Body of pancreas (tissue), 4 donors: ENCODE data around the gene CA9. TPM values are rescaled to one million over a fixed set of nuclear protein-coding genes. Genes with fewer than 3 reads are reported as not detected.

ENCODE experiments used
- ATAC-seq: fragments of 150-250 bp; one replicate; pipeline ENCODE4 v1.9.1; 2016
- DNase-seq, 4 donors: peaks; one replicate each; pipeline ENCODE4 v3.0.0-alpha.2; 2019
- H3K27ac ChIP-seq, 4 donors: fragments of 200-600 bp; sonication (generic); 1 replicate in 3 of 4; 2 replicates in 1 of 4; pipeline versions ENCODE4 v1.5.1 to v1.6.1; 2016 to 2019; ENCODE audit warnings: mild to moderate bottlenecking in 1 of 4, mixed read lengths in 1 of 4, moderate library complexity in 1 of 4
- H3K27me3 ChIP-seq, 2 donors: fragments of 200-600 bp; sonication (generic); one replicate each; pipeline ENCODE4 v1.6.0; 2016; ENCODE audit warnings: mild to moderate bottlenecking in 1 of 2
- H3K36me3 ChIP-seq, 2 donors: fragments of 200-600 bp; sonication (generic); replicated peaks in 1 of 2; 2 replicates each; pipeline ENCODE4 v1.5.1; 2016; ENCODE audit warnings: low read depth in 2 of 2; ENCODE audit not compliant: insufficient read depth in 1 of 2
- H3K4me1 ChIP-seq: fragments of 200-600 bp; sonication (generic); one replicate; pipeline ENCODE4 v1.6.0; 2016
- H3K4me3 ChIP-seq, 2 donors: fragments of 200-600 bp; sonication (generic); 1 replicate in 1 of 2; 2 replicates in 1 of 2; pipeline ENCODE4 v1.5.1; 2016 to 2019
- H3K9me3 ChIP-seq, 3 donors: fragments of 200-600 bp; sonication (generic); 1 replicate in 2 of 3; 2 replicates in 1 of 3; pipeline ENCODE4 v1.5.1; 2016
- POLR2A ChIP-seq, 3 donors: fragments of 450-650 bp; IDR thresholded peaks; one replicate each; pipeline ENCODE4 v1.6.1; 2016; ENCODE audit warnings: antibody characterized with exemption in 3 of 3, mild to moderate bottlenecking in 2 of 3
- WGBS, 2 donors: methylation state at CpG; one replicate each; pipeline ENCODE4 v1.1.5; 2017; 5-methylcytosine and 5-hydroxymethylcytosine counted together
- intact Hi-C: fragments of 100-400 bp; cut with DNase I; formaldehyde crosslinking; loops from one replicate; pipeline ENCODE4 v1.15.1; 2023
- microRNA-seq, 2 donors: library from miRNA; unstranded; fragments of <30 nt; microRNA quantifications; one replicate each; pipeline ENCODE4, GENCODE V29; 2016; ENCODE audit warnings: borderline number of aligned reads in 2 of 2, borderline replicate concordance in 2 of 2
- small RNA-seq: library from RNA; depleted of rRNA; stranded (forward); fragments of <200 nt; gene quantifications from one replicate; pipeline ENCODE3, GENCODE V24; 2016
- total RNA-seq, 2 donors: library from RNA; depleted of rRNA; stranded (reverse); fragments of >200 nt; gene quantifications; one replicate each; pipeline ENCODE4 v1.1.0, GENCODE V29; 2016
- TF ChIP-seq, protein P1 (sequence below), 7 experiments: fragments of 450-650 bp in 4 of 7; fragments of 200-600 bp in 3 of 7; sonication (generic) in 3 of 7; IDR thresholded peaks; one replicate each; pipeline ENCODE4 v1.5.1; 2016 to 2019; ENCODE audit warnings: antibody characterized with exemption in 7 of 7

The CA9 gene
- total RNA-seq, 2 donors from 2014 or later = 2.6 to 21.8 TPM

DNA sequence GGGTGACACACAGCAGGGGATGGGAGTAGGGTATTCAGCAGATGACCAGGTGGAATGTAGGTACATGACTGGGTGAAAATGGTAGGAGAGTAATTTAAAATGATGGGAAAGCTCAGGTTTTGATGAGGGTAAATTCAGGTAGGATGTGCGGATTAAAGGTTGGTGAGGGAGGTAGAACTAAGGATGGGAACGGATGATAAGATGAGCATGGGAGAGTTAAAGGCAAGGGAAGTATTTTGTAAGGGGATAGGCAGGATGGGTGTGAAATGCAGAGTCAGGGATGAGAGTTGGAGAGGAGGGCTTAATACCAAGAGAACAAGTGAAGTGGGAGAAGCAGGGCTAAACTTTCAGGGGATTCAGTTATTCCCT is 56.7 kb downstream of the CA9 start:
- WGBS, 2 donors = 63 to 80% methylated on average over 2 of the region's 2 CpGs
- TF ChIP-seq POLR2A (IDR thresholded peaks at IDR 0.05) = no peak
- TF ChIP-seq, protein P1, sequence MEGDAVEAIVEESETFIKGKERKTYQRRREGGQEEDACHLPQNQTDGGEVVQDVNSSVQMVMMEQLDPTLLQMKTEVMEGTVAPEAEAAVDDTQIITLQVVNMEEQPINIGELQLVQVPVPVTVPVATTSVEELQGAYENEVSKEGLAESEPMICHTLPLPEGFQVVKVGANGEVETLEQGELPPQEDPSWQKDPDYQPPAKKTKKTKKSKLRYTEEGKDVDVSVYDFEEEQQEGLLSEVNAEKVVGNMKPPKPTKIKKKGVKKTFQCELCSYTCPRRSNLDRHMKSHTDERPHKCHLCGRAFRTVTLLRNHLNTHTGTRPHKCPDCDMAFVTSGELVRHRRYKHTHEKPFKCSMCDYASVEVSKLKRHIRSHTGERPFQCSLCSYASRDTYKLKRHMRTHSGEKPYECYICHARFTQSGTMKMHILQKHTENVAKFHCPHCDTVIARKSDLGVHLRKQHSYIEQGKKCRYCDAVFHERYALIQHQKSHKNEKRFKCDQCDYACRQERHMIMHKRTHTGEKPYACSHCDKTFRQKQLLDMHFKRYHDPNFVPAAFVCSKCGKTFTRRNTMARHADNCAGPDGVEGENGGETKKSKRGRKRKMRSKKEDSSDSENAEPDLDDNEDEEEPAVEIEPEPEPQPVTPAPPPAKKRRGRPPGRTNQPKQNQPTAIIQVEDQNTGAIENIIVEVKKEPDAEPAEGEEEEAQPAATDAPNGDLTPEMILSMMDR (IDR thresholded peaks at IDR 0.05) = no peak
- H3K4me1 ChIP-seq = peaks cover 51% of the 10 kb centered on the region

More for the DNA sequence above, 56.7 kb downstream of the CA9 start:
- Histone ChIP-seq H3K27ac (peak overlapping the region in 2 of 4 donors; percentile 91 to 95), H3K4me3 (no peak overlapping the region), H3K27me3 (no peaks in the 10 kb centered on the region), H3K36me3 (peaks cover 0 to 3% of the 10 kb centered on the region in 2 donors), H3K9me3 (no peaks in the 10 kb centered on the region)
- no peak for ATAC-seq
- no peak for DNase-seq
- intact Hi-C loops = loop anchor here (5.0 kb wide), 1 partner anchor 78 kb away; the partner anchor contains the start of gene SIT1

Small RNAs within 50 kb of the gene (microRNA-seq; reads per million reads assigned to microRNA genes)
- gene MIR6852 = 0 reads per million in 2 donors

Small RNAs within 50 kb of the gene (small RNA-seq; reads per million reads assigned to genes)
- not detected for gene RMRP
- gene RN7SL22P = not detected

Other genes with a start within 250 kb of the CA9 start
- gene RUSC2, start 183.8 kb upstream of the CA9 start, total RNA-seq = 10 to 100 TPM; 16.9 to 27.4 TPM
- 10 to 100 TPM; 13.0 to 20.1 TPM for gene TESK1, start 68.7 kb upstream of the CA9 start, total RNA-seq
- 1 to 10 TPM; 3.3 to 3.9 TPM for gene CD72, start 55.5 kb upstream of the CA9 start, total RNA-seq
- under 1 TPM in 1 of 2 donors, not detected in 1; 0.26 TPM for gene SIT1, start 23.0 kb upstream of the CA9 start, total RNA-seq
- gene RMRP, start 15.9 kb upstream of the CA9 start, total RNA-seq = 1,000 to 10,000 TPM in 1 of 2 donors, 100 to 1,000 TPM in 1; 887 to 2,577 TPM
- 10 to 100 TPM; 15.8 to 42.2 TPM for gene CCDC107, start 15.6 kb upstream of the CA9 start, total RNA-seq
- under 1 TPM in 1 of 2 donors, not detected in 1; 0.26 TPM for gene ARHGEF39, start 8.7 kb upstream of the CA9 start, total RNA-seq
- gene TPM2, start 16.0 kb downstream of the CA9 start, total RNA-seq = 100 to 1,000 TPM in 1 of 2 donors, 10 to 100 TPM in 1; 75.8 to 132 TPM
- gene TLN1, start 58.3 kb downstream of the CA9 start, total RNA-seq = 100 to 1,000 TPM in 1 of 2 donors, 10 to 100 TPM in 1; 93.7 to 130 TPM
- 10 to 100 TPM; 31.9 to 32.6 TPM for gene CREB3, start 58.7 kb downstream of the CA9 start, total RNA-seq
- 100 to 1,000 TPM in 1 of 2 donors, 10 to 100 TPM in 1; 54.2 to 111 TPM for gene GBA2, start 75.3 kb downstream of the CA9 start, total RNA-seq
- 10 to 100 TPM; 15.3 to 18.1 TPM for gene RGP1, start 75.4 kb downstream of the CA9 start, total RNA-seq
- gene MSMP, start 80.3 kb downstream of the CA9 start, total RNA-seq = not detected
- gene NPR2, start 117.7 kb downstream of the CA9 start, total RNA-seq = 10 to 100 TPM in 1 of 2 donors, 1 to 10 TPM in 1; 5.4 to 20.1 TPM
- gene SPAG8, start 138.3 kb downstream of the CA9 start, total RNA-seq = 1 to 10 TPM in 1 of 2 donors, not detected in 1; 1.6 TPM
- 10 to 100 TPM; 33.3 to 35.0 TPM for gene HINT2, start 141.1 kb downstream of the CA9 start, total RNA-seq
- gene FAM221B, start 154.8 kb downstream of the CA9 start, total RNA-seq = under 1 TPM in 1 of 2 donors, not detected in 1; 0.33 TPM
- 1 to 10 TPM; 7.3 to 7.9 TPM for gene TMEM8B, start 155.3 kb downstream of the CA9 start, total RNA-seq
- gene OR13J1, start 196.5 kb downstream of the CA9 start, total RNA-seq = not detected
- 1 to 10 TPM in 1 of 2 donors, under 1 TPM in 1; 0.99 to 3.4 TPM for gene HRCT1, start 232.3 kb downstream of the CA9 start, total RNA-seq
- gene SPAAR, start 235.6 kb downstream of the CA9 start, total RNA-seq = 1 to 10 TPM in 1 of 2 donors, under 1 TPM in 1; 0.78 to 7.3 TPM